Neural cell (in vitro differentiated cells): Measurements from ENCODE around the gene SERGEF.

Experiments used
- POLR2AphosphoS5 ChIP-seq: IDR thresholded peaks from 2 replicates; pipeline ENCODE4 v1.6.1; 2012
- RAD21 ChIP-seq: fragments of 450-650 bp; conservative IDR thresholded peaks from 2 replicates; pipeline ENCODE4 v1.6.1; 2014; ENCODE audit warnings: antibody characterized with exemption, mild to moderate bottlenecking, moderate library complexity
- TF ChIP-seq, protein P1 (sequence below): fragments of 450-650 bp; IDR thresholded peaks from 2 replicates; pipeline ENCODE4 v1.5.1; 2014; ENCODE audit warnings: antibody characterized with exemption, mild to moderate bottlenecking, moderate library complexity; ENCODE audit not compliant: poor library complexity, severe bottlenecking

DNA sequence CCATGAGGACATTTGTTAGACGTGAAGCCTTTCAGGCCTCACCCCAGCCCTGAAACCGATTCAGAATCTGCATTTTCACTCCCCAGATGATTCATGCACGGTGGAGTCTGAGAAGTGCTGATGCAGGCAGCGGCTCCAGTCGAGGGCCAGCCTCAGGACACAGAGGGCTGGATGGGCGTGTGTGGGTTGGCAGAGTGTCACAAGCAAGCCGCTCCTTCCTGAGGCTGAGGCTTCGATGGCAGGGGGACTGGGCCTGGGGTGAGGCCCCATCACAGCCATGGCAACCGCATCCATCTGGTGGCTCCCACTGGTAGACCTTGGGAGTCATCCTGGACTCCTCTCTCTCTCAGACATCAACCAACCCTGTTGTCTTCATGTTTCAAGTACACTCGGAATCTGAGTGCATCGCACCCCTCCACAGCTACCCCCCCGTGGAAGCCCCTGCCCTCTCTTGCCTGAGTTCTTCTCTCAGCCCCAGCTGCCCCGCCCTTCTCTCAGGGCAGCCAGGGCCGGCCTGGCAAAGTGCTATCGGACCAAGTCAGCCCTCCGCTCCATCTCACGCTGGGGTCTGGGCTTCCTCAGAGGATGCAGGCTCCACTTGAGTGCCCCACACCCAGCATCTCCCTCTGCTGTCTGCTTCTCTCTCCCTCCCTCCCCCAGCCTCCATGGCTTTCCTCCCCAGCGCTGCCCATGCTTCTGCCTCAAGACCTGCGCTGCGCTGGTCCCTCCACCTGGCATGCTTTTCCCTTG, 267.6 kb downstream of the SERGEF start:
- TF ChIP-seq, protein P1, sequence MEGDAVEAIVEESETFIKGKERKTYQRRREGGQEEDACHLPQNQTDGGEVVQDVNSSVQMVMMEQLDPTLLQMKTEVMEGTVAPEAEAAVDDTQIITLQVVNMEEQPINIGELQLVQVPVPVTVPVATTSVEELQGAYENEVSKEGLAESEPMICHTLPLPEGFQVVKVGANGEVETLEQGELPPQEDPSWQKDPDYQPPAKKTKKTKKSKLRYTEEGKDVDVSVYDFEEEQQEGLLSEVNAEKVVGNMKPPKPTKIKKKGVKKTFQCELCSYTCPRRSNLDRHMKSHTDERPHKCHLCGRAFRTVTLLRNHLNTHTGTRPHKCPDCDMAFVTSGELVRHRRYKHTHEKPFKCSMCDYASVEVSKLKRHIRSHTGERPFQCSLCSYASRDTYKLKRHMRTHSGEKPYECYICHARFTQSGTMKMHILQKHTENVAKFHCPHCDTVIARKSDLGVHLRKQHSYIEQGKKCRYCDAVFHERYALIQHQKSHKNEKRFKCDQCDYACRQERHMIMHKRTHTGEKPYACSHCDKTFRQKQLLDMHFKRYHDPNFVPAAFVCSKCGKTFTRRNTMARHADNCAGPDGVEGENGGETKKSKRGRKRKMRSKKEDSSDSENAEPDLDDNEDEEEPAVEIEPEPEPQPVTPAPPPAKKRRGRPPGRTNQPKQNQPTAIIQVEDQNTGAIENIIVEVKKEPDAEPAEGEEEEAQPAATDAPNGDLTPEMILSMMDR, result no peak
- TF ChIP-seq RAD21 (no peak), POLR2AphosphoS5 (no peak)
